Measurements from ENCODE around the gene CD48.

CD48 gene, protein sequence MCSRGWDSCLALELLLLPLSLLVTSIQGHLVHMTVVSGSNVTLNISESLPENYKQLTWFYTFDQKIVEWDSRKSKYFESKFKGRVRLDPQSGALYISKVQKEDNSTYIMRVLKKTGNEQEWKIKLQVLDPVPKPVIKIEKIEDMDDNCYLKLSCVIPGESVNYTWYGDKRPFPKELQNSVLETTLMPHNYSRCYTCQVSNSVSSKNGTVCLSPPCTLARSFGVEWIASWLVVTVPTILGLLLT

GRCh38 chr1:160711602-160712311 lies at the start of gene CD48:
TSS of gene CD48 (minus strand) at chr1:160711822. CDS start at chr1:160711763, 59 bp downstream.
- DNase-seq = peak; percentile 76

GRCh38 chr1:160761046-160761445 lies 49.4 kb upstream of the CD48 start:
- no peak for DNase-seq

- DNase-seq = no peak
These were observed 48.1 kb upstream of the CD48 start for GRCh38 chr1:160759740-160760139.

DNA sequence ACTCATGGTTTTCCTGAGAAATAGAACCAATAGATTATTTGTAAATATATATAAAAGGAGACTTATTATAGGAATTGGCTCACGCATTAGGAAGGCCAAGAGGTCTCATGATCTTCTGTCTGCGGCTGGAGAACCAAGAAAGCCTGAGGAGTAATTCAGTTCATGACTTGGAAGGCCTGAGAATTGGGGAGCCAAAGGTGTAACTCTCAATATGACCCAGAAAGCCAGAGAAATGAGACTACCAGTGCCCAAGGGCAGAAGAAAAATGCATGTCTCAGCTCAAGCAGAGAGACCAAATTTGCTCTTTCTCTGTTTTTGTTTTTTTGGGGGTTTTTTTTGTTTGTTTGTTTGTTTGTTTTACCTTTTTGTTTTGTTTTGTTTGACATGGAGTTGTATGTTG lies 46.9 kb upstream of the CD48 start:
- DNase-seq = no peak

DNA sequence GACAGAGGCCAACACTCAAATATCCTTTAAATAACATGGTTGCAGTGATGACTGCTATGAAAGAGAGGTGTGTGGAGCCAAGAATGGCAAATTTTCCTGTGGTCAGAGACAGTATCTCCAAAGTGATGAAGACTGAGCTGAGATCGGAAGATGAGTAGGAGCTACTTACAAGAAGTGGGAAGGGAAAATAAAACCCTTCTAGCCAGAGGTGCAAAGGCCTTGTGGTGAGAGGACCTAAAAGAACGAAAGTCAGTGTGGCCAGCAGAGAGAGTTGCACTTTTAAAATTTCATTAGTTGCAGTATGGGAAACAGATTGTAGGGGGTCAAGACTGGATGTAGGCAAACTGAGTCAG lies 45.2 kb upstream of the CD48 start:
- DNase-seq = no peak

DNA sequence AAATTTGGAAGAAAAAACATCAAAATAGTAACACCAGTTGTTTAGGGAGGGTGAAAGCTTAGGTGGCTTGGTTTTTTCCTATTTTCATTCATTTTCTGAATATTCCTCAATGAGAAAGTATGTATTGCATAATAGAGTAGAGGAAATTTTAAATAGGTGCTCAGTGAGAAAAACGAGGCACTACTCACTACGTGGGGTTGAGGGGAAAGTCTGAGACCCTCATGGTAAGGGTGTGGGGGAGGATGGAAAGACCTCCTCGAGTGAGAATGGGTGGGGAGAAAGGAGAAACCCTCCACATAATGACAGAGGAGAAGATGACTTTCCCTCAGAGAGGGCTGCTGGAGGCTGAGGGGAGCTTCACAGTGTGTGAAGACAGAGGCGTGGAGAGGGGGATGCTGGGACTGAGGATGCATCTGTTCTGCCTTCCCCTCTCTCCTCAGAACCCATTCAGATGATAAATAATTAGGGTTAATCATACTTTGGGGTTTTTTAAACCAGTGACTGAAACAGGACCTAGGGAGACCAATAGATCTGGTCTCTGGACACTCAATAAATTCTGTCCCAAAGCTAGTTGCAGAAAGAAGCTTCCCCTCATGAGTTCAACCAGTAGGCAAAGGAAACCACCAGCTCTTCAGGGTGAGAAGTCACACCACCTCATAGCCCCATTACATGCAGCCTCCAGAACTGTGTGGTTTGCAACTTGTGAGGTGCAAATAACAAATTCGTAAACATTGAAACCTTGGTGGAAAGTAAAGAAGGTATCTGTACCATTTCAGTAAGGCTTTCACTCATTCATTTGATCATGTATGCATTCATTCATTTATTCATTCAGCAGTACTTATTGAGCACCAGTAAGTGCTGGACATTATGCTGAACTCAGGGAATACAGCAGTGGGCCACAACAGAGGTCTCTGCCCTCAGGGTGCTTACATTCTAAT lies 44.6 kb upstream of the CD48 start:
- peak; percentile 60 for DNase-seq

- DNase-seq = no peak
These were observed 43.8 kb upstream of the CD48 start for GRCh38 chr1:160755461-160755860.

DNA sequence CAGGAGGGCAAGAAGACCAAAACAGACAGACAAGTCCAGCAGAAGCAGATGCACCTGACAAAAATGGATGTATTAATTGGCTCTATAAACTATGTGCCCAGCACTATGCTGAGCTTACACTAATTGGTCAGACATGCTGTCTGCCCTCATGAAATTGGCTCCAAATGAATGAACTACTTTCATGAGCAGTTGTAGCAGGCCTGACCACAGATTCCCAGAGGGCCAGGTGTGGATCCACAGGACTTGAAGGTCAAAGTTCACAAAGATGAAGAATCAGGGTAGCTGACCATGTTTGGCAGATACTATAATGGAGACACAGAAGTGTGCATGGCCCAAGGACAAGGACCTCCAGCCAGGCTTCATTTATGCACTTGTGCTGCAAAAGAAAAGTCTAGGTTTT lies 42.0 kb upstream of the CD48 start:
- no peak for DNase-seq

- DNase-seq = no peak
These were observed 41.3 kb upstream of the CD48 start for GRCh38 chr1:160752924-160753323.

GRCh38 chr1:160752406-160752805 lies 40.8 kb upstream of the CD48 start:
- DNase-seq = no peak

DNA sequence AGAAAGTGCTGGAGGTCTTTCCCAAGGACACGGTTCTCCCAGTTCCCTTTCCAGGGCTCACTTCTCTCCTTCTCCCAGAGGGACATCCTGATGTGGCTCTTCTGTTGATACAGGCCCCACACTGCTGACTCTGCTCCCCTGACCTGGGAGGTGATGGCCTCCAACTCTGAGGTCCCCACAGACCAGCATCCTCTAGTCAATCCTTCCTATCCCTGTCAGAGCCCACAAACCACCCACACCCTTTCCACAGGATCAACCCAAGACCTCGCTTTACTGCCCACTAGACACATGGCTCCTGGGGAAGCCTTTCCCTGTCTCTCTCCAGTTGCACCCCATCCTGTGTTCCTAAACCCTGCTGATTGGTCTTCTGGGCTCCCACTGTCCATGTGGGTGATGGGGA lies 39.0 kb upstream of the CD48 start:
- DNase-seq = no peak

GRCh38 chr1:160748878-160749269 lies 37.3 kb upstream of the CD48 start:
- no peak for DNase-seq

DNA sequence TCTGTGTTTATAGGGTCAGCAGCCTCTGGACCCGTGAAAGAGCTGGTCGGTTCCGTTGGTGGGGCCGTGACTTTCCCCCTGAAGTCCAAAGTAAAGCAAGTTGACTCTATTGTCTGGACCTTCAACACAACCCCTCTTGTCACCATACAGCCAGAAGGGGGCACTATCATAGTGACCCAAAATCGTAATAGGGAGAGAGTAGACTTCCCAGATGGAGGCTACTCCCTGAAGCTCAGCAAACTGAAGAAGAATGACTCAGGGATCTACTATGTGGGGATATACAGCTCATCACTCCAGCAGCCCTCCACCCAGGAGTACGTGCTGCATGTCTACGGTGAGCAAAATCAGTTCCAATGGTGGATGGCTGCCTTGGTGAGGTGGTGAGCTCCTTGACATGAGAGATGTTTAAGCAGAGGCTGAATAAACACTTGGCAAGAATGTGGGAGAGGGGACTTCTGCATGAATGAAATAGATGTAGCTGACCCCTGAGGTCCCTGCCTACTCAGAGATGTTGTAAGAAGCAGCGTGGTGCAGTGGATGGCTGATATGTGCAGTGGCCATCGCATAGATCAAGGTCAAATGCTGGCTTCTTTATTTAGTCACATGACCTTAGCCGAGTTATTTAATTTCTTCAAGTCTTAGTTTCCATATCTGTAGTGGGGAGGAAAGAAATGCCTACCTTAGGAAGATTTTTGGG lies 36.7 kb upstream of the CD48 start:
- DNase-seq = no peak

DNA sequence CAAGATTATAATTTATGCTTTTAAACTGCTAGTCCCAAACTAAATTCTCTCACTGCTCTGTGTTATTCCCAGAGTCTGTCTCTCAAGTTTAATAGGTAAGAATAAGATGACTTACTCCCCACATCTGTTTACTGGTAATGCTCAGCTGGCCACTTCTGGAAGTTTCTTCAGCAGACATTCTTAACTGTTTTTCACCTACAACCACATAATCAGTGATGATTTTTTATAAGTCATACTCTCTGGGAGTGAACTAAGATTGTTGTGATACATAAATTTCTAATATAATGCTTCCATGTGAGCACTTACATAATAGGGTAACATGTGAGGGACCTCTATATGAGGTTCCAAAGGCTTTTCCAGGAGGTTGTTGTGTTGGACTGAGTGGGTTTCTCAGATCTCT lies 36.1 kb upstream of the CD48 start:
- DNase-seq = no peak

DNA sequence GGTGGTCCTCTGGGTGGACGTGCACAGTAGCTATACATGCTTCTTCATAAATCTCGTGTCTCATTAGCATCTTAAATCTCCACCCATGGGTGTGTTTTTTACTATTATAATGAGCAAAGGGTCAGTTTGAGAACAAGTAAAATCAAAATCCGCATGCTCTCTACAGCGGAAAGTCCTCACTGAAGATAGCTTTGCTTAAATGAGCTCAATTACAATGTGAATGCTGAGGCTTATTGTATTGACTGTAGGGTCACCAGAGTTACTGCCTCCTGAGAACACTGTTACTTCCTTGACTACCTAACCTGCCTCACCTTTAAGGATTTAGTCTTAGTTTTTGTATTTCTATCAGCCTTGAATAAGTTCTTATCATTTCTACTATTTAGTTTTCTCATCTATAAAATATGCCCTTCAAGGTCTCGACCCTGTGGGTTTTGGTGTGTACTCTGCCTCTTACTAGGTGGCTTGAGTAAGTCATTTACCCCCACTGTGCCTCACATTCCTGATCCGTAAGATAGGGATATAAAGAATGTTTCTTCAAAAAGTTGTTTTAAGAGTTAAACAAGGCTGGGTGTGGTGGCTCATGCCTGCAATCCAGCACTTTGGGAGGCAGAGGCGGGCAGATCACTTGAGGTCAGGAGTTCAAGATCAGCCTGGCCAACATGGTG lies 35.3 kb upstream of the CD48 start:
- DNase-seq = no peak

DNA sequence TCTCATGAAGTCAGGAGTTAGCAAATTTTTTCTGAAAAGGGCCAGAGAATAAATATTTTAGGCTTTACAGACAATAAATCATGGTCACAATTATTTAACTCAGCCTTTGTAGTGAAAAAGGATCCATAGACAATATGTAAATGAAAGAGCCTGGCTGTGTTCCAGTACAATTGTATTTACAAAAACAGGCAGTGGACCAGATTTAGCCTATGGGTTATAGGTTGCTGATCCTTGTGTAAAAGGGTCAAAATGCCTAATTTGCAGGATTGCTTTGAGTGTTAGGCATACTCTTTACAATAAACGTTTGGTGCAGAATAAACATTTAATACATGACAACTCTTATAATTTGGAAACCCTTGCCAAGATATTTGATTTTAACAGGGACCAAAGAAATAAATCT lies 33.9 kb upstream of the CD48 start:
- no peak for DNase-seq

- DNase-seq = no peak
These were observed 33.4 kb upstream of the CD48 start for GRCh38 chr1:160744852-160745520.

DNA sequence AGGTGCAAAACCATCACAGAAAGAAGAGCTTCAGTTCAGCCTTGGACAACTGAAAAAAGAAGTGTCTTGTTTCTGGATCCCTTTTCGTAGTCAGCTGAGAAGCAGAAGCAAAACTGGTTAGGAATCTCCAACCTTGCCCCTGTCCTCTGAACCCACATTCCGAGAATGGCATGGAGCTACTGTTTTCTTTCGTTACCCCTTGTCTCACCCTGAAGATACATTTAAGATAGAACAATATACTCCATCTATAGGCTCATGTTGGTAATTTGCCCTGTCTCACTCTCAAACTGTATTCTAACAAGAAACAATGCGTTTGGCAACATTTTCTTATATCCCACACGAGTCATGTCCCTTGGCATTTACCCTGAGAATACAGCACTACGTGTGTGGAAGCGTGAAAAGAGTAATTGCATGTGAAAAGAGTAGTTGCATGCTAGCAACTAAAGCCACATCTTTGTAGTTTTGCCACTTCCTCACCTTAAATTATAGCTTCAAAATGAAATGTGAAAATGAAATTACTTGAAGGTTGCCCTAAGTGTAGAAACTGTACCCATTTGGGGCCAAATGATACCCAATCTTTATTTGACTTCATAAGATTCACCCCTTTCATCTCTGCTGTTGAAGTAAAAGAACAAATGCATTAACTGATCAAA lies 32.7 kb upstream of the CD48 start:
- DNase-seq = peak; percentile 45

- DNase-seq = no peak
These were observed 31.6 kb upstream of the CD48 start for GRCh38 chr1:160743266-160743665.

DNA sequence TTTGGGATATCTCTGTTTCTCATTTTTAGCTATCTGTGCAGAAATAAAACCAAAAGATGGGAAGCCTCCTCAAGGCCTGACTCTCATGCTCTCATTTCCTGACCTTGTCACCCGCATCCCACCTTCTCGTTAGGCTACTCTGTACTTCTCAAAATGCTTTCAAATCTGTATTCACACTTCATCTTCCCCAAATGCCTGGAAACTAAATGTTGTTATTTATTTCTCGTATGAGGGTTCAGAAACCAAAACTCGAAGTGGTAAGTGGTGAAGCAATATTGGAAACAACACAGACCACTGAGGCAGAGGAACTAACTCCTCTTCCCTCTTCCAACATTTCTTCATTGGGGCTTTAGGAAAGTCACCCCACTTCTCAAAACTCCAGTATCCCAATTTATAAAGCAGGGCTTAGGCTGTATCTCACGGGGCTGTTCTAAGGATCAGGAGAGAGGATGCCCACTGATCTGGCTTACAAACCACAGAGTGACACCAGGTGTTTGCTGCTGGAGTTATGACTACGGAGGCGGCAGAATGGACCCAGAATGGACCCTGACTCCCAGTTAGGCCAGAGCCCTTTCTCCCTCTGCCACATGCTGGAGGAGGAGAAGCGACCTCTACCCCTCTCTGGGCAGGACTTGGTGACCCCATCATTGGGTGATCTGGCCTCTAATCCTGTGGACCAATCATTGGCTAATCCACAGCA lies 31.0 kb upstream of the CD48 start:
- no peak for DNase-seq

Measured in CD4-positive, alpha-beta T cell treated with Interleukin-12 subunit alpha and Interleukin-12 subunit beta, for 1 hour (primary cell).